ENCODE results near the gene KIAA1671.

GRCh38 chr22:25143156-25144076, 190.9 kb downstream of the KIAA1671 start:
- TF ChIP-seq, protein P1, sequence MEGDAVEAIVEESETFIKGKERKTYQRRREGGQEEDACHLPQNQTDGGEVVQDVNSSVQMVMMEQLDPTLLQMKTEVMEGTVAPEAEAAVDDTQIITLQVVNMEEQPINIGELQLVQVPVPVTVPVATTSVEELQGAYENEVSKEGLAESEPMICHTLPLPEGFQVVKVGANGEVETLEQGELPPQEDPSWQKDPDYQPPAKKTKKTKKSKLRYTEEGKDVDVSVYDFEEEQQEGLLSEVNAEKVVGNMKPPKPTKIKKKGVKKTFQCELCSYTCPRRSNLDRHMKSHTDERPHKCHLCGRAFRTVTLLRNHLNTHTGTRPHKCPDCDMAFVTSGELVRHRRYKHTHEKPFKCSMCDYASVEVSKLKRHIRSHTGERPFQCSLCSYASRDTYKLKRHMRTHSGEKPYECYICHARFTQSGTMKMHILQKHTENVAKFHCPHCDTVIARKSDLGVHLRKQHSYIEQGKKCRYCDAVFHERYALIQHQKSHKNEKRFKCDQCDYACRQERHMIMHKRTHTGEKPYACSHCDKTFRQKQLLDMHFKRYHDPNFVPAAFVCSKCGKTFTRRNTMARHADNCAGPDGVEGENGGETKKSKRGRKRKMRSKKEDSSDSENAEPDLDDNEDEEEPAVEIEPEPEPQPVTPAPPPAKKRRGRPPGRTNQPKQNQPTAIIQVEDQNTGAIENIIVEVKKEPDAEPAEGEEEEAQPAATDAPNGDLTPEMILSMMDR (conservative IDR thresholded peaks at IDR 0.05; ENCODE audit: low read length): no peak
- no peak for TF ChIP-seq EZH2phosphoT487 (IDR thresholded peaks at IDR 0.05; ENCODE audit: borderline replicate concordance)

Measured in Loucy (cell line).